Measurements from ENCODE around the gene ATN1.

Gene ATN1

GRCh38 chr12:6928703-6929407 is 1.1 kb downstream of the ATN1 start:
- no peak for FAIRE-seq

- no peak for FAIRE-seq
Measured at GRCh38 chr12:6929466-6930452, 2.0 kb downstream of the ATN1 start.

- FAIRE-seq: no peak
Measured at GRCh38 chr12:6932766-6933165, 5.0 kb downstream of the ATN1 start.

GRCh38 chr12:6934110-6934509 is 6.4 kb downstream of the ATN1 start:
- no peak for FAIRE-seq

GRCh38 chr12:6935371-6936193 is 7.8 kb downstream of the ATN1 start:
- FAIRE-seq: no peak

GRCh38 chr12:6936194-6936635 is 8.5 kb downstream of the ATN1 start:
- no peak for FAIRE-seq

- no peak for FAIRE-seq
Measured at GRCh38 chr12:6936636-6937480, 9.1 kb downstream of the ATN1 start.

GRCh38 chr12:6937481-6938352 is 10.0 kb downstream of the ATN1 start:
- peak; percentile 90 for FAIRE-seq

GRCh38 chr12:6938353-6939190 is 10.8 kb downstream of the ATN1 start:
- no peak for FAIRE-seq

- FAIRE-seq: no peak
Measured at GRCh38 chr12:6939191-6939540, 11.4 kb downstream of the ATN1 start.

- FAIRE-seq: no peak
Measured at GRCh38 chr12:6941267-6941666, 13.5 kb downstream of the ATN1 start.

GRCh38 chr12:6941782-6942181 is 14.0 kb downstream of the ATN1 start:
- FAIRE-seq: no peak

- FAIRE-seq: no peak
Measured at GRCh38 chr12:6942331-6942665, 14.5 kb downstream of the ATN1 start.

- FAIRE-seq: peak; percentile 92
Measured at GRCh38 chr12:6943389-6943721, 15.6 kb downstream of the ATN1 start.

GRCh38 chr12:6943722-6944380 is 16.1 kb downstream of the ATN1 start, which contains the start of the genes C12orf57 and RNU7-1:
TSS of gene C12orf57 (plus strand) at chr12:6944022. CDS start at chr12:6944122, 100 bp downstream.
TSS of gene RNU7-1 (plus strand) at chr12:6943816.
- no peak for FAIRE-seq

- FAIRE-seq: peak; percentile 54
Measured at GRCh38 chr12:6944381-6945186, 16.8 kb downstream of the ATN1 start.

GRCh38 chr12:6945613-6946012 is 17.9 kb downstream of the ATN1 start:
- FAIRE-seq: no peak

- no peak for FAIRE-seq
Measured at GRCh38 chr12:6946033-6946919, 18.5 kb downstream of the ATN1 start.
